G401 (cell line): ENCODE results near the gene STRADB. TPM values are rescaled to one million over a fixed set of nuclear protein-coding genes. Genes with fewer than 3 reads are reported as not detected.

Source experiments
- DNase-seq: peaks from one replicate; pipeline ENCODE4 v3.0.0-alpha.2; 2015; ENCODE audit warnings: low spot score
- in situ Hi-C: cut with HindIII; loops from 2 replicates; pipeline ENCODE4 v1.10.0; 2016; ENCODE audit warnings: low sequenced_read_pairs, mixed read lengths
- total RNA-seq: library from RNA; depleted of rRNA; stranded (reverse); fragments of >200 nt; shearing (Covaris generic); gene quantifications from 2 replicates; pipeline ENCODE4 v1.2.3, GENCODE V29; 2014; rRNA removed

Gene STRADB
- total RNA-seq, 1 experiment from 2014 or later: 276 TPM

DNA sequence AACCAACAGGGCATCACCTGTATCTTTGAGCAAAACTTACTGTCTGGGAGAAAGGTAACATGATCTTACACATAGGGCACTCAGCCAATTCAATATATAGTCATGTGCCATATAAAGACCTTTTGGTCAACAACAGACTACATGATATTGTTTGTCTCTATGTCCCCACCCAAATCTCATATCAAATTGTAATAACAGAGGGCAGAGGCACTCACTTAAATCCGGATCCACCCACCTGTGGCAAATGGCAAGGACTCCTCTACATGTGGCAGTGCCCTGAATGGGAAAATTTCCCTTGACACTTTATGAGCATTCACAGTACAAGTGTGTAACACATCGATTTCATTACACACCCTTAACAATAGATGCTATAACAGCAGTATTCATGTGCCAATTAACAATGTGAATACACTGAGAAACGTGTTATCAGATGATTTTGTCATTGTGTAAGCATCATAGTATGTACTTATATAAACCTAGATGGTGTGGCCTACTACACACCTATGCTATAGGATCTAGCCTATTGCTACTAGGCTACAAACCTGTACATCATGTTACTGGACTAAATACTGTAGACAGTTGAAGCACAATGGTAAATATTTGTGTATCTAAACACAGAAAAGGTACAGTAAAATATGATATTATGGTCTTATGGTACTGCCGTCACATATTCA is 64.2 kb downstream of the STRADB start:
- in situ Hi-C loops: no loop called here

GRCh38 chr2:201517094-201517493 is 65.6 kb downstream of the STRADB start:
- in situ Hi-C loops: no loop called here
- DNase-seq: no peak

More for the DNA sequence above, 64.2 kb downstream of the STRADB start:
- DNase-seq: no peak

DNA sequence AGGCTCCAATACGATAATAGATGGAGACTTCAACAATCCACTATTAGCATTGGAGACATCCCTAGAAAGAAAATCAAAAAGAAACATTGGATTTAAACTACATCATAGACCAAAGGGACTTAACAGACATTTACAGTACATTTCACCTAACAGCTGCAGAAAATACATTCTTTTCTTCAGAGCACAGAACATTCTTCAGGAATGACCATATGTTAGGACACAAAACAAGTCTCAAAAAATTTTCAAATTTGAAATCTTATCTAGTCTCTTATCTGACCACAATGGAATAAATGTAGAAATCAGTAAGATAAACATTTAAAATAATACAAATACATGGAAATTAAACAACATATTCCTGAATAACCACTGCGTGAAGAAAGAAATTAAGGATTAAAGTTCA is 68.7 kb downstream of the STRADB start:
- in situ Hi-C loops: no loop called here
- DNase-seq: no peak

DNA sequence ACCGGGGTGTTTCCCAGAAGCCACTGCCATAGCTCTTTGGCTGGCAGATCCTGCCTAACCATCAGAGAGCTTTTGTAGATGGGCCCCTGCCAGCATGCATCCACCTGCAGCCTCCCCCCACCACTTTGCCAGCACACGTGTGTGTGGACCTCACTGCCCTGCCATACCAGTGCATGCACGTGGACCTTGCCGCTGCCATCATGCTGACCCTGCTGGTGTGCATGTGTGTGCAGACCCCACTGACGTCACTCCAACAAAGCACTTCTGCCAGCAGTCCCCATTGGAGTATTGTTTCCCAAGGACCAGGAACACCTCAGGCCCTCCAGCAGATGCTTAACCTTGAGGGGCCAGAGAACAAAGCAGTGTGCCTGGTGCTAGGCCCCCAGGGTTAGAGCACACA is 71.4 kb downstream of the STRADB start:
- in situ Hi-C loops: no loop called here
- DNase-seq: no peak

DNA sequence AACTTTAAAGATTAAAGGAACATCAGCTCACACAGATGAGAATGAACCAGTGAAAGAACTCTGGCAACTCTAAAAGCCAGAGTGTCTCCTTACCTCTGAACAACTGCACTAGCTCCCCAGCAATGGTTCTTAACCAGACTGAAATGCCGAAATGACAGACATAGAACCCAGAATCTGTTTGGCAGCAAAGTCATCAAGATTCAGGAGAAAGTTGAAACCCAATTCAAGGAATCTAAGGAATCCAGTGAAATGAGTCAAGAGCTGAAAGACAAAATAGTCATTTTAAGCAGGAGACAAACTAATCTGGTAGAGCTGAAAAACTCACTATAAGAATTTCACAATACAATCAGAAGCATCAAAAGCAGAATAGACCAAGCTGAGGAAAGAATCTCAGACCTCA is 72.0 kb downstream of the STRADB start:
- in situ Hi-C loops: no loop called here
- no peak for DNase-seq

Other genes starting within 250 kb of the STRADB start
- 34.6 and 55.9 TPM in 2 replicates for gene CASP8, start 191.2 kb upstream of the STRADB start, total RNA-seq
- gene FLACC1, start 94.4 kb upstream of the STRADB start, total RNA-seq: 0.24 and 1.5 TPM in 2 replicates
- 12.5 and 16.7 TPM in 2 replicates for gene TRAK2, start 282 bp upstream of the STRADB start, total RNA-seq
- 153 and 240 TPM in 2 replicates for gene TMEM237, start 191.8 kb downstream of the STRADB start, total RNA-seq
- 7.4 and 8.8 TPM in 2 replicates for gene MPP4, start 246.9 kb downstream of the STRADB start, total RNA-seq